HuH-7.5 (cell line): ENCODE measurements around the gene SLC9A8.
"Not testable (repeated sequence)": the region's sequence is repeated elsewhere in the genome, so short reads cannot be mapped to it uniquely, and the experiment has no call there.

Source experiments
- DNase-seq: peaks from one replicate; pipeline ENCODE4 v3.0.0; 2011; ENCODE audit warnings: low spot score

The SLC9A8 gene

GRCh38 chr20:49812507-49813304, at the start of gene SLC9A8:
TSS of gene SLC9A8 (plus strand) at chr20:49812828. CDS start at chr20:49812923, 95 bp downstream.
- peak; percentile 82 for DNase-seq

GRCh38 chr20:49762940-49763766, 49.5 kb upstream of the SLC9A8 start:
- DNase-seq, result no peak

- DNase-seq, result no peak
These were observed 47.3 kb upstream of the SLC9A8 start for GRCh38 chr20:49765413-49765736.

- no peak for DNase-seq
These were observed 46.6 kb upstream of the SLC9A8 start for GRCh38 chr20:49765846-49766541.

- no peak for DNase-seq
These were observed 45.6 kb upstream of the SLC9A8 start for GRCh38 chr20:49766979-49767521.

- peak; percentile 64 for DNase-seq
These were observed 44.2 kb upstream of the SLC9A8 start for GRCh38 chr20:49768204-49769047.

- DNase-seq, result no peak
These were observed 43.5 kb upstream of the SLC9A8 start for GRCh38 chr20:49769048-49769581.

- DNase-seq, result no peak
These were observed 42.0 kb upstream of the SLC9A8 start for GRCh38 chr20:49770634-49771033.

- DNase-seq, result not testable (repeated sequence)
These were observed 38.4 kb upstream of the SLC9A8 start for GRCh38 chr20:49774213-49774612.

GRCh38 chr20:49775229-49775693, 37.4 kb upstream of the SLC9A8 start:
- DNase-seq, result no peak

- DNase-seq, result no peak
These were observed 32.7 kb upstream of the SLC9A8 start for GRCh38 chr20:49779972-49780371.

GRCh38 chr20:49781676-49782075, 31.0 kb upstream of the SLC9A8 start:
- no peak for DNase-seq

GRCh38 chr20:49782439-49782838, 30.2 kb upstream of the SLC9A8 start:
- DNase-seq, result not testable (repeated sequence)

GRCh38 chr20:49783021-49783995, 29.3 kb upstream of the SLC9A8 start:
- not testable (repeated sequence) for DNase-seq

- no peak for DNase-seq
These were observed 28.3 kb upstream of the SLC9A8 start for GRCh38 chr20:49784291-49784690.

GRCh38 chr20:49785149-49785851, 27.3 kb upstream of the SLC9A8 start:
- no peak for DNase-seq

- no peak for DNase-seq
These were observed 26.8 kb upstream of the SLC9A8 start for GRCh38 chr20:49785852-49786175.

- no peak for DNase-seq
These were observed 26.4 kb upstream of the SLC9A8 start for GRCh38 chr20:49786196-49786595.

GRCh38 chr20:49786668-49787370, 25.8 kb upstream of the SLC9A8 start:
- DNase-seq, result no peak
